GM10266 (cell line): ENCODE data around the gene FOXF2.

ENCODE experiments used
- DNase-seq: peaks from one replicate; pipeline ENCODE4 v3.0.0; 2012; ENCODE audit errors: extremely low spot score
- CTCF ChIP-seq: IDR thresholded peaks from 2 replicates; pipeline ENCODE4 v1.5.1; 2012; ENCODE audit warnings: mild to moderate bottlenecking, low read depth; ENCODE audit not compliant: control insufficient read depth, insufficient read depth; ENCODE audit errors: missing control alignments

Gene FOXF2

DNA sequence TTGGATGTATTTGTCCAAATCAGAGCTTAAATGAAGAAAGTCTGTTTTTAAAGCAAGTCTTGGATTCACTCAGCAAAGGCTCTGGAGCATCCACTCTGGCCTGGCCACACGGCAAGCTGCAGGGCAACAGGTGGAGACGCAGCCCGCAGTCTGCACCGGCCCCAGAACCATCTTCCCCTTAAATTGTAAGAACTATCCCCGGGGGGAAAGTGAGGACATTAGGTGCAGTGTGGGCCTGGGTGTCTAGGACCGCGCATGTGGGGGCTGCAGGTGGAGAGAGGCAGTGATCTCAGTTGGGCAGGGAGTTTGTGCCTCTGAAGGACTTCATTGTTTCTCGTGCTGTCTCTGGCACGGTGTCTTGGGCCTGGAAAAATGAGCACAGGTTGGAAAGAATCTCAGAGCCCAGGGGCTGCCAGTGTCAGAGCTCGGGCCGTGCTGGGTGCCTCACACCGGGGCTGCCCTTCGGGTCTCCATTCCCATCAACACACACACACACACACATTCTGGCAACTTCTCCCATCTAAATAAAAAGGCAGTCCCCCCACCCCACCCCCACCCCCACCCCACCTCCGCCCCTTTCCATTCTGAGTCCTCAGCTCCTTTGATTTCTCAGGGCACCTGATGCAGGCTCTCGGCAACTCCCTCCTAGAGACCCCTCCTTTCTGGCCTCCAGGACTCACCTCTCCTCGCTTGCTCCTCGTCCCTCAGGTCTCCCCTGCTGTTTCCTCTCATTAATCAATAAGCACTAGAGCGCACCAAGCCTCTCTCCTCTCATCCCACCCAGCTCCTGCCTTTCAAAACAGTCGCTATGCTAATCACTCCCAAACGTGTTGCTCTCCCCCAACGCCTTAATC is 48.4 kb downstream of the FOXF2 start:
- TF ChIP-seq CTCF = no peak
- no peak for DNase-seq

DNA sequence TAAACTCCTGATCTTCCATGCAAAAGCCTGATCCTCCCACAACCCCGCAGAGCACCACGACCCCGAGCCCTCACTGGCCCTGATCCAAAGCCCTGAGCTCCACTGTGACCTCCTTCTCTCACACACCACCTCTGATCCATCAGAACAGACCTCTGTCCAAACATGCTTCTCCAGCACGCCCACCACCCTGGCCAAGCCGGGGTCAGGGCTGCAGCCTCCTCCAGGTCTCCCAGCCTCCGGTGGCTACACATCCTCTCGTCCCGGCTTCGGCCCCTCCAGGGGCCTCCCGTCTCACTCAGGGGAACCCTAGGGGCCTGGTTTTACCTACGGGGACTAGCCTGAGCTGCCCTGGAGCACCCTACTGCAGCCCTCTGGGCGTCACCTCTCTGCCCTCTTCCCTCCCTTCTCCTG is 49.1 kb downstream of the FOXF2 start:
- DNase-seq = no peak
- no peak for TF ChIP-seq CTCF

- TF ChIP-seq CTCF = no peak
- no peak for DNase-seq
These were observed 50.0 kb downstream of the FOXF2 start for GRCh38 chr6:1439349-1439748.

GRCh38 chr6:1442929-1443328 is 53.6 kb downstream of the FOXF2 start:
- DNase-seq = no peak
- TF ChIP-seq CTCF = no peak
